Right lobe of liver (tissue), 4 donors: Measurements from ENCODE around the gene TSC22D3.

Experiments
- CTCF ChIP-seq, 4 donors: fragments of 200-600 bp in 3 of 4; fragments of 450-650 bp in 1 of 4; IDR thresholded peaks; one replicate each; pipeline versions ENCODE4 v1.5.1 to v1.8.0; 2016 to 2022; ENCODE audit warnings: antibody characterized with exemption in 4 of 4, mild to moderate bottlenecking in 2 of 4
- POLR2A ChIP-seq: fragments of 450-650 bp; IDR thresholded peaks from one replicate; pipeline ENCODE4 v1.6.1; 2017; ENCODE audit warnings: antibody characterized with exemption, mild to moderate bottlenecking
- donor health status: DM: no; HTN: no; CAD: no.
- donor health status: DM: no; HTN: no; CAD: no.
- donor health status: DM: no; HTN: yes; CAD: no.

- no peak for TF ChIP-seq CTCF (IDR thresholded peaks at IDR 0.05)
- TF ChIP-seq POLR2A: no peak
These were observed 10.6 kb downstream of the TSC22D3 start for GRCh38 chrX:107764845-107765608.
